Endothelial cell of umbilical vein (primary cell): Measurements from ENCODE around the gene TENT5D.

Experiments
- EZH2 ChIP-seq: IDR thresholded peaks from 2 replicates; pipeline ENCODE4 v1.6.1; 2012; ENCODE audit warnings: borderline replicate concordance, low read depth, mild to moderate bottlenecking, moderate library complexity, low read length, inconsistent platforms; ENCODE audit not compliant: severe bottlenecking
- POLR2A ChIP-seq: IDR thresholded peaks from 2 replicates; pipeline ENCODE4 v1.6.1; 2012; ENCODE audit warnings: low read depth, mild to moderate bottlenecking, control low read depth, low read length
- POLR2AphosphoS5 ChIP-seq: IDR thresholded peaks from 2 replicates; pipeline ENCODE4 v1.6.1; 2012; ENCODE audit warnings: low read depth, mild to moderate bottlenecking, control low read depth, low read length, moderate library complexity; ENCODE audit not compliant: insufficient read depth
- TF ChIP-seq, protein P1 (sequence below), 2 donors: IDR thresholded peaks; 1 replicate in 1 of 2; 2 replicates in 1 of 2; pipeline ENCODE4 v1.5.1; 2011; ENCODE audit warnings: low read length in 2 of 2, mild to moderate bottlenecking in 2 of 2, moderate library complexity in 2 of 2, control low read depth in 1 of 2, inconsistent platforms in 1 of 2, low read depth in 1 of 2; ENCODE audit not compliant: insufficient read depth in 1 of 2; ENCODE audit errors: extremely low read depth in 1 of 2

DNA sequence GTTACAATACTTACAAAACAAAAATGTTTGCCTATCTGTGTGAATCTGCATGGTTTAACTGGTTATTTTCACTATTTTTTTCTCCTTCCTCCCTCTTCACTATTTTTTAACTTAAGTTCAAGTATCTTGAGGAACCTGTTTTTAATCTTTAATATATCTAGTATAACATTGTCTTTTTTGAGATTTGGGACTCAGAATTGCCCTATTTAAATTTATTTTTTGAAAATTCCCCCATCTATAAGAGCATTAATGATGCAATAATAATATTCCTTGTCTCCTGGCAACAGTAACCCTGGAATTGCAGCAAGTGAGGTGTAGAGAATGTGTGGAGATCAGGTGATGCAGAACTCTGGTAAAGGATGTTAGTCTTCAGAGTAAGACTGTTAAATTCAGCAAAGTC is at the start of gene TENT5D:
- TF ChIP-seq, protein P1, sequence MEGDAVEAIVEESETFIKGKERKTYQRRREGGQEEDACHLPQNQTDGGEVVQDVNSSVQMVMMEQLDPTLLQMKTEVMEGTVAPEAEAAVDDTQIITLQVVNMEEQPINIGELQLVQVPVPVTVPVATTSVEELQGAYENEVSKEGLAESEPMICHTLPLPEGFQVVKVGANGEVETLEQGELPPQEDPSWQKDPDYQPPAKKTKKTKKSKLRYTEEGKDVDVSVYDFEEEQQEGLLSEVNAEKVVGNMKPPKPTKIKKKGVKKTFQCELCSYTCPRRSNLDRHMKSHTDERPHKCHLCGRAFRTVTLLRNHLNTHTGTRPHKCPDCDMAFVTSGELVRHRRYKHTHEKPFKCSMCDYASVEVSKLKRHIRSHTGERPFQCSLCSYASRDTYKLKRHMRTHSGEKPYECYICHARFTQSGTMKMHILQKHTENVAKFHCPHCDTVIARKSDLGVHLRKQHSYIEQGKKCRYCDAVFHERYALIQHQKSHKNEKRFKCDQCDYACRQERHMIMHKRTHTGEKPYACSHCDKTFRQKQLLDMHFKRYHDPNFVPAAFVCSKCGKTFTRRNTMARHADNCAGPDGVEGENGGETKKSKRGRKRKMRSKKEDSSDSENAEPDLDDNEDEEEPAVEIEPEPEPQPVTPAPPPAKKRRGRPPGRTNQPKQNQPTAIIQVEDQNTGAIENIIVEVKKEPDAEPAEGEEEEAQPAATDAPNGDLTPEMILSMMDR (IDR thresholded peaks at IDR 0.05; ENCODE audit: extremely low read depth in 1 of 2, insufficient read depth in 1 of 2, low read depth in 1 of 2, low read length in 2 of 2), result no peak
- no peak for TF ChIP-seq EZH2
- TF ChIP-seq POLR2A, result no peak
- no peak for TF ChIP-seq POLR2AphosphoS5
